Small intestine (tissue), 7 donors: Measurements from ENCODE around the gene UBE2K. TPM values are rescaled to one million over a fixed set of nuclear protein-coding genes. Genes with fewer than 3 reads are reported as not detected.
"Not testable (repeated sequence)": the region's sequence is repeated elsewhere in the genome, so short reads cannot be mapped to it uniquely, and the experiment has no call there.

ENCODE experiments used
- DNase-seq, 2 donors: peaks; one replicate each; pipeline versions ENCODE4 v3.0.0 to v3.0.0-alpha.2; 2013
- FAIRE-seq: peaks from 2 replicates; lab custom pipeline; 2012; peaks lifted over from hg19 to GRCh38; lab: Jason Lieb, UNC
- H3K27ac ChIP-seq, 3 donors: one replicate each; pipeline ENCODE4 v1.5.1; 2013; ENCODE audit warnings: low read length in 2 of 3, mild to moderate bottlenecking in 2 of 3, control low read depth in 1 of 3, inconsistent platforms in 1 of 3, low read depth in 1 of 3, moderate library complexity in 1 of 3
- H3K27me3 ChIP-seq, 3 donors: one replicate each; pipeline ENCODE4 v1.6.1; 2013; ENCODE audit warnings: low read length in 3 of 3, inconsistent platforms in 1 of 3; ENCODE audit not compliant: control insufficient read depth in 3 of 3, insufficient read depth in 3 of 3
- H3K36me3 ChIP-seq, 3 donors: one replicate each; pipeline ENCODE4 v1.6.1; 2013; ENCODE audit warnings: low read length in 3 of 3, inconsistent platforms in 1 of 3, low read depth in 1 of 3, mild to moderate bottlenecking in 1 of 3, moderate library complexity in 1 of 3; ENCODE audit not compliant: control insufficient read depth in 3 of 3, insufficient read depth in 2 of 3
- H3K4me1 ChIP-seq, 3 donors: one replicate each; pipeline ENCODE4 v1.6.1; 2013; ENCODE audit warnings: low read length in 2 of 3, inconsistent platforms in 1 of 3, low read depth in 1 of 3, mild to moderate bottlenecking in 1 of 3, moderate library complexity in 1 of 3; ENCODE audit not compliant: control insufficient read depth in 3 of 3, insufficient read depth in 2 of 3
- H3K4me3 ChIP-seq, 3 donors: one replicate each; pipeline ENCODE4 v1.5.1; 2013; ENCODE audit warnings: low read length in 3 of 3, control low read depth in 1 of 3, inconsistent platforms in 1 of 3, low read depth in 1 of 3, mild to moderate bottlenecking in 1 of 3, moderate library complexity in 1 of 3
- H3K9me3 ChIP-seq, 2 donors: one replicate each; pipeline ENCODE4 v1.6.1; 2013; ENCODE audit warnings: low read depth in 1 of 2, low read length in 1 of 2; ENCODE audit not compliant: control insufficient read depth in 2 of 2, insufficient read depth in 1 of 2
- WGBS, 3 donors: extraction: QIAGEN DNeasy Blood & Tissue Kit; methylation state at CpG; one replicate each; pipeline ENCODE4 v1.1.7; 2013; 5-methylcytosine and 5-hydroxymethylcytosine counted together
- polyA plus RNA-seq, 4 donors: library from polyadenylated mRNA; stranded (reverse) in 3 of 4; unstranded in 1 of 4; fragments of 200-250 nt in 3 of 4; fragments of 120-200 nt in 1 of 4; gene quantifications; one replicate each; pipeline versions ENCODE4 v1.2.1 to v1.2.3, GENCODE V29; 2013
- donor health status: healthy with polysubstance abuse.
- donor health status: control.
- donor health status: control.
- donor health status: Bipolar disorder and iron deficiency.
- donor health status: healthy.

Gene UBE2K
- polyA plus RNA-seq, 4 donors = 33.5 to 53.0 (median 35.6) TPM

DNA sequence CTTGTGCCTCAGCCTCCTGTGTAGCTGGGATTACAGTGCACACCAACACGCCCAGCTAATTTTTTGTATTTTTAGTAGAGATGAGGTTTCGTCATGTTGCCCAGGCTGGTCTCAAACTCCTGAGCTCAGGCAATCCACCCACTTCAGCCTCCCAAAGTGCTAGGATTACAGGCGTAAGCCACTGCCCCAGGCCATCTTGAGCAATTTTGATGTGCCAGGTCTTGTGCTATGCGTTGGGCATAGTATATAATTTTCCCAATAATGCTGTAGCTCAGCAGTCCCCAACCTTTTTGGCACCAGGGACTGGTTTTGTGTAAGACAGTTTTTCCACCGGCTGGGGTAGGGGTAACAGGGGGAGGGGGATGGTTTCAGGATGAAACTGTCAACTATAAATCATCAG is 41.3 kb upstream of the UBE2K start:
- not testable (repeated sequence) for H3K9me3 ChIP-seq, DNase-seq, H3K4me3 ChIP-seq, H3K4me1 ChIP-seq, H3K27me3 ChIP-seq, H3K27ac ChIP-seq, FAIRE-seq, H3K36me3 ChIP-seq
- WGBS, 3 donors = 91 to 93% (median 93%) methylated on average over 5 of the region's 5 CpGs

DNA sequence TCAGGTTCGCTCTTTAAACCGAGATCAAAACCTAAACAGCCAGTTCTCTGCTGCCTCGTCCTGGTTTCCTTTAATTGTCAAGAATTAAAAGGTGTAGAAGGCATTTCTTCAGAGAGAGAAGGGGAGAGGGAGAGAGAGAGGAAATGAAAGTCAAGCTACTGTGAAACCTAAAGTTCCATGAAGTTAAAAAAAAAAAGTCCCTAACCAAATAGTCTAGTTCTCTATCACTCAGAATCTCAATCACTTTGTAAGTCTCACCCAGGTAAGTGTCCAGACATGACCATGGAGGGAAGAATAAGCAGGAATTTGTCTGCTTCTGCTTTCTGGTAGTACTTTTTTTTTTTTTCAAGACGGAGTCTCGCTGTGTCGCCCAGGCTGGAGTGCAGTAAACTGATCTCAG is 40.5 kb upstream of the UBE2K start:
- FAIRE-seq (no peak), DNase-seq (no peak)
- no peak overlapping the region for H3K4me3 ChIP-seq
- WGBS, 3 donors = 74 to 87% (median 83%) methylated on average over 6 of the region's 6 CpGs
- H3K36me3 ChIP-seq = no peaks in the 10 kb centered on the region
- no peaks in the 10 kb centered on the region for H3K27me3 ChIP-seq
- H3K9me3 ChIP-seq = no peaks in the 10 kb centered on the region
- no peak overlapping the region for H3K27ac ChIP-seq
- no peaks in the 10 kb centered on the region for H3K4me1 ChIP-seq

DNA sequence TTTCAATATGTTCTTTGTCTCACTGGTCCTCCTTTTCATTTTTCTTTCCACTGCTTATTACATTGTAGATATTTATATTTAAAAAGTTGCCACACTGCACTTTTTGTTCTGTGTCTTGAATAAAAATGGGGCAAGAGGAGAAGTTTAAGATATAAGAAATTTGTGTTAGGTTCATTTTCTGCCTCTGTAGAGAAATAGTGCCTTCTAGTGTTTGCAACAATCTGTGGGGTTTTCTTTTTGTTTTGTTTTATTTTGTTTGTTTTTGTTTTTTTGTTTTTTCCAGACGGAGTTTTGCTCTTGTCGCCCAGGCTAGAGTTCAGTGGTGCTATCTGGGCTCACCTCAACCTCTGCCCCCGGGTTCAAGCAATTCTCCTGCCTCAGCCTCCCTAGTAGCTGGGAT is 39.2 kb upstream of the UBE2K start:
- Histone ChIP-seq H3K9me3 (no peaks in the 10 kb centered on the region), H3K27ac (no peak overlapping the region), H3K4me1 (no peaks in the 10 kb centered on the region), H3K36me3 (no peaks in the 10 kb centered on the region), H3K4me3 (no peak overlapping the region), H3K27me3 (no peaks in the 10 kb centered on the region)
- FAIRE-seq = no peak
- 73 to 79% (median 77%) methylated on average over 3 of the region's 3 CpGs for WGBS, 3 donors
- DNase-seq = no peak

DNA sequence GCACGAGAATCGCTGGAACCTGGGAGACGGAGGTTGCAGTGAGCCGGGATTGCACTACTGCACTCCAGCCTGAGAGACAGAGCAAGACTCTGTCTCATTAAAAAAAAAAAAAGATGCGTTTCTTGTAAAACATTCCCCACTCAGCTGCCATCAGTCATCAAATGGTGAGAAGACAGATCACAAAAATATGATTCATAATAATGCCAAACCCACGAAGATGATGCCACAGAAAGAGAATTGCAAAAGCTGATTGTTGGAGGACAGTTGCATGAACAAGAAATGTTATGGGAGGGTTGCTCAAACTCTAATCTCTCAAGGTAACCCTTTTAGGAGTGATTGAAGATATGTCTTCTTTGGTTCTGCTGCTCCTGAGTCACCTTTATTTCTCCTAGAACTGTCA is 37.9 kb upstream of the UBE2K start:
- no peak overlapping the region for H3K27ac ChIP-seq
- WGBS, 3 donors = 85 to 93% (median 86%) methylated on average over 6 of the region's 6 CpGs
- H3K4me1 ChIP-seq = peaks cover 0 to 3% (median 2%) of the 10 kb centered on the region in 3 donors
- DNase-seq (no peak), FAIRE-seq (no peak)
- H3K36me3 ChIP-seq = no peaks in the 10 kb centered on the region
- H3K9me3 ChIP-seq = no peaks in the 10 kb centered on the region
- no peak overlapping the region for H3K4me3 ChIP-seq
- no peaks in the 10 kb centered on the region for H3K27me3 ChIP-seq

DNA sequence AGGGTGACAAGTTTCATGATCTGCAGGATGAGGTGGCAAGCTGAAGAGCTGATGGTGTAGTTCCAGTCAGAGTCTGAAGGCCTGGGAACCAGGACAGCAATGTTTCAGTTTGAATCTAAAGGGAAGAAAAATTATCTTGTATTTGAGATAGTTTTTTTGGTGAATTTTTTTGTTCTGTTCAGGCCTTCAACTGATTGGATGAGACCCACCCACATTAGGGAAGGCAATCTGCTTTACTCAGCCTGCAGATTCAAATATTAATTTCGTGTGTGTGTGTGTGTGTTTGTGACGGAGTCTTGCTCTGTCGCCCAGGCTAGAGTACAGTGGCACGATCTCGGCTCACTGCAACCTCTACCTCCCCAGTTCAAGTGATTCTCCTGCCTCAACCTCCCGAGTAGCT is 37.2 kb upstream of the UBE2K start:
- Histone ChIP-seq H3K9me3 (no peaks in the 10 kb centered on the region), H3K27me3 (no peaks in the 10 kb centered on the region), H3K4me1 (peaks cover 0 to 3% (median 2%) of the 10 kb centered on the region in 3 donors), H3K4me3 (no peak overlapping the region), H3K27ac (no peak overlapping the region), H3K36me3 (no peaks in the 10 kb centered on the region)
- no peak for DNase-seq
- FAIRE-seq = no peak
- WGBS, 3 donors = 92 to 97% (median 92%) methylated on average over 6 of the region's 6 CpGs

DNA sequence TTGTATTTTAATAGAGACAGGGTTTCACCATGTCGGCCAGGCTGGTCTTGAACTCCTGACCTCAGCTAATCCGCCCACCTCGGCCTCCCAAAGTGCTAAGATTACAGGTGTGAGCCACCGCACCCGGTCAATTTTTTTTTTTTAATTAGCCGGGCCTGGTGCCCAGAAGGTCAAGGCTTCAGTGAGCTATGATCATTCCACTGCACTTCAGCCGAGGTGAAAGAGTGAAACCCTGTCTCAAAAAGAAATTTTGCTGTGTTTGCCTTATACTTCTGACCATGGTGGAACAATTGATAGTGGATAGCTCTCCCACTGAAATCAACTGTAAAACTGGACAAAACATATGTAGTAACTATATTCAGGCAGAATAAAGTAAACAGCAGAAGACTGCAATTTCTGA is 35.3 kb upstream of the UBE2K start:
- H3K4me3 ChIP-seq = no peak overlapping the region
- DNase-seq (no peak), FAIRE-seq (no peak)
- peaks cover 0 to 3% (median 2%) of the 10 kb centered on the region in 3 donors for H3K4me1 ChIP-seq
- WGBS, 3 donors = 71 to 92% (median 79%) methylated on average over 7 of the region's 7 CpGs
- H3K27ac ChIP-seq = no peak overlapping the region
- H3K36me3 ChIP-seq = no peaks in the 10 kb centered on the region
- no peaks in the 10 kb centered on the region for H3K9me3 ChIP-seq
- H3K27me3 ChIP-seq = no peaks in the 10 kb centered on the region

DNA sequence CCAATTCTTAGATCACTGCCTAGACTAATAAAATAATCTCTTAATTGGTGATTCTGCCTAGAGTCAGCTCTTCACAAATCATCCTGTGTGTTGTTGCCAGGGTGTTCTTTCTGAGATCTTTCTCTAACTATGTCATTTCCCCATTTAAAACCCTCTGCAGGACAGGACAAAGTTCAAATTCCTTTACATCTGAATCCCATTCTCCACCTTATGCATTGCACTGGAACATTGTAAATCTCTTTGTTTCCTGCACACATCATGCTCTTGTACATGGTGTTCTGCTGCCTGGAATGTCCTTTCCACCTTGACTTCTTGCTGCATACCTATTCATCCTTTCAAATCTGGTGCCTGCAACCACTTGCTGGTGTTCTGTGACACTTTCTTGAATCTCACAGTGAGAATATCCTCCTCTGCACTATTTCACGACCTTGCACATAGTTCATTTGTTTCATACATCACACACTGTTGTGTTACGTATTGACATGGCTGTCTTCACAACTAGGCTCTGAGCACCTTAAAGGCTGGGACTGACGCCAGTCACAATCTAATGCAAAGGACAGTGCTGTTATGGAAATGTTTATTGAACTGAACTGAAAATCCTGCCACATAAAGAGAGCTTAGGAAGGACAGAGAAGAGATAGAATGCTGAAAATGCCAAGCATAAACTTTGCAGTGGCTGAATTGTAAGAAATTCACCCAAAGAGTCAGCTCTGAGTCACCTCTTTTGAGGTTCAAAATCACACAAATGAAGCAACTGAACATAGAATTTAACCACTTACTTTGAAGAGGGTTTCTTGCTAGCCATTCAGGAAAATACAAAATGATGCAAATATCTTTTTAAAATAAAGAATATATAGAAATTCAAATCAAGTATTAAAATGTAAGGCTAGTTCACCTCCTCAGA is 32.9 kb upstream of the UBE2K start:
- no peak for FAIRE-seq
- no peaks in the 10 kb centered on the region for H3K27me3 ChIP-seq
- no peaks in the 10 kb centered on the region for H3K9me3 ChIP-seq
- DNase-seq = peak; percentile 43 to 58
- H3K4me3 ChIP-seq = no peak overlapping the region
- peaks cover 0 to 3% (median 2%) of the 10 kb centered on the region in 3 donors for H3K4me1 ChIP-seq
- H3K36me3 ChIP-seq = no peaks in the 10 kb centered on the region
- 58 to 76% (median 71%) methylated on average over 3 of the region's 3 CpGs for WGBS, 3 donors
- H3K27ac ChIP-seq = no peak overlapping the region

DNA sequence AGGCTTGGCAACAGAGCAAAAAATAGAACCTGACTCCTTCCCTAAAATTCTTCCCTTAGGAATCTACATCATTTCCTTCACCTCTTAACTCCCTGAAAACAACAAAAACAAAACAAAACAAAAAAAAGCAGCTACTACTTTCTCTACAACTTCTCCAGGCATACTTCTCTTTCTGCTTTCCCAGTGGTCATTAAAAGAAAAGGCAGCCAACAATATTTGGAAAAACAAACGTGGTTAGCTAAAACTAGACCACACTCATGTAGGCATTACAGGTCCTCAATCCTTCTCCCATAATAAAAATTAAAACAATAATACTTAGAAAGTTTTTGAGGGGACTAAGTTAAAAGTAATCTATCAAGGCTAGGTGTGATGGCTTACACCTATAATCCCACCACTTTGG is 30.2 kb upstream of the UBE2K start:
- Histone ChIP-seq H3K4me3 (no peak overlapping the region), H3K27me3 (no peaks in the 10 kb centered on the region), H3K4me1 (peaks cover 0 to 3% (median 2%) of the 10 kb centered on the region in 3 donors), H3K36me3 (no peaks in the 10 kb centered on the region), H3K9me3 (no peaks in the 10 kb centered on the region), H3K27ac (no peak overlapping the region)
- FAIRE-seq (no peak), DNase-seq (no peak)
- 32 to 49% (median 46%) methylated on average over 1 of the region's 1 CpG for WGBS, 3 donors
